T-cell (primary cell): Measurements from ENCODE around the gene MIGA1. TPM values are rescaled to one million over a fixed set of nuclear protein-coding genes. Genes with fewer than 3 reads are reported as not detected.

Experiments used
- ATAC-seq, 4 experiments: fragments of 200-7000 bp in 3 of 4; fragments of 150-1000 bp in 1 of 4; cut with Tn5 transposase; replicated peaks in 1 of 4; 1 replicate in 3 of 4; 2 replicates in 1 of 4; pipeline ENCODE4 v1.10.0; 2021; ENCODE audit warnings: moderate library complexity in 3 of 4, mild to moderate bottlenecking in 2 of 4, moderate number of reproducible peaks in 1 of 4
- CTCF ChIA-PET, 2 donors: fragments of 300-600 bp; sonication (Branson Sonifier 250); formaldehyde crosslinking; loops; one replicate each; lab custom pipeline; 2022; ENCODE audit warnings: antibody characterized with exemption in 2 of 2; lab: Charles Lee
- POLR2A ChIA-PET, 2 donors: fragments of 300-600 bp; sonication (Branson Sonifier 250); formaldehyde crosslinking; loops; one replicate each; lab custom pipeline; 2022; ENCODE audit warnings: antibody characterized with exemption in 2 of 2; lab: Charles Lee
- DNase-seq, 35 experiments: peaks; one replicate each; pipeline versions ENCODE4 v3.0.0 to v3.0.0-alpha.2; 2013 to 2023
- H3K27ac ChIP-seq: one replicate; pipeline ENCODE4 v1.5.1; 2013; ENCODE audit warnings: low read length
- H3K27me3 ChIP-seq, 2 experiments: replicated peaks in 1 of 2; 1 replicate in 1 of 2; 2 replicates in 1 of 2; pipeline versions ENCODE4 v1.6.1 to v1.7.0; 2013; ENCODE audit warnings: low read length in 1 of 2, mixed read lengths in 1 of 2; ENCODE audit not compliant: control insufficient read depth in 2 of 2, insufficient read depth in 2 of 2; ENCODE audit errors: extremely low read depth in 1 of 2
- H3K36me3 ChIP-seq, 2 donors: 1 replicate in 1 of 2; 2 replicates in 1 of 2; pipeline versions ENCODE4 v1.6.1 to v1.7.0; 2013; ENCODE audit warnings: low read length in 1 of 2; ENCODE audit not compliant: control insufficient read depth in 2 of 2, insufficient read depth in 1 of 2; ENCODE audit errors: extremely low read depth in 1 of 2
- H3K4me1 ChIP-seq, 2 experiments: 1 replicate in 1 of 2; 2 replicates in 1 of 2; pipeline versions ENCODE4 v1.6.1 to v1.7.0; 2013; ENCODE audit warnings: low read length in 2 of 2, mixed read lengths in 1 of 2; ENCODE audit not compliant: insufficient read depth in 2 of 2, control insufficient read depth in 1 of 2; ENCODE audit errors: extremely low read depth in 1 of 2
- H3K4me3 ChIP-seq, 2 donors: 1 replicate in 1 of 2; 2 replicates in 1 of 2; pipeline versions ENCODE4 v1.5.1 to v1.7.0; 2013; ENCODE audit warnings: mild to moderate bottlenecking in 2 of 2, low read length in 1 of 2, moderate library complexity in 1 of 2; ENCODE audit not compliant: control insufficient read depth in 1 of 2; ENCODE audit errors: extremely low read depth in 1 of 2
- H3K9me3 ChIP-seq: 2 replicates; pipeline ENCODE4 v1.7.0; 2013
- H3K27ac Mint-ChIP-seq, 2 donors: one replicate each; pipeline ENCODE4 v1.8.0; 2020 to 2021; ENCODE audit warnings: mild to moderate bottlenecking in 2 of 2, mixed read lengths in 2 of 2
- H3K27me3 Mint-ChIP-seq, 2 donors: one replicate each; pipeline ENCODE4 v1.8.0; 2021 to 2022; ENCODE audit warnings: mixed read lengths in 2 of 2
- H3K36me3 Mint-ChIP-seq: one replicate; pipeline ENCODE4 v1.8.0; 2021; ENCODE audit warnings: mixed read lengths
- H3K4me1 Mint-ChIP-seq, 3 donors: one replicate each; pipeline ENCODE4 v1.8.0; 2020 to 2022; ENCODE audit warnings: mixed read lengths in 3 of 3, mild to moderate bottlenecking in 1 of 3
- H3K4me3 Mint-ChIP-seq, 3 donors: one replicate each; pipeline ENCODE4 v1.8.0; 2020 to 2022; ENCODE audit warnings: mild to moderate bottlenecking in 3 of 3, mixed read lengths in 3 of 3, moderate library complexity in 3 of 3
- H3K9me3 Mint-ChIP-seq, 3 donors: one replicate each; pipeline ENCODE4 v1.8.0; 2020 to 2022; ENCODE audit warnings: mixed read lengths in 3 of 3
- WGBS: methylation state at CpG from one replicate; pipeline ENCODE4 v1.1.5; 2013; ENCODE audit warnings: missing lambda C conversion rate; ENCODE audit not compliant: insufficient coverage; 5-methylcytosine and 5-hydroxymethylcytosine counted together
- total RNA-seq, 35 experiments: library from RNA in 6 of 35; stranded (reverse) in 6 of 35; fragments of 120-200 nt in 1 of 35; gene quantifications; one replicate each; pipeline versions ENCODE4 v1.2.1 to v1.2.4 and lab custom pipeline; 2013 to 2026

The MIGA1 gene
- total RNA-seq, 5 donors from 2014 or later (not counting 1 experiment from before 2014, with no cell fraction given): 14.9 to 17.7 (median 16.1) TPM

- peak within 1 kb of the TSS; percentile 64 for H3K27ac ChIP-seq
- Mint-ChIP-seq H3K9me3 (no peaks in the 10 kb centered on the region), H3K27me3 (no peaks in the 10 kb centered on the region), H3K4me1 (peaks cover 43 to 46% (median 45%) of the 10 kb centered on the region in 3 donors), H3K36me3 (no peaks in the 10 kb centered on the region), H3K4me3 (peak within 1 kb of the TSS; percentile 93 to 96 (median 93)), H3K27ac (peak within 1 kb of the TSS; percentile 88 to 92)
- H3K4me3 ChIP-seq: peak within 1 kb of the TSS; percentile 69 to 85
- ATAC-seq: peak; percentile 96 to 98 (median 98)
- CTCF ChIA-PET: interaction anchor here in 1 of 2 donors (0.6 kb wide), 1 partner anchor 11 kb away, joined by 3 read pairs; no protein-coding TSS in a partner anchor
- H3K36me3 ChIP-seq: no peaks in the 10 kb centered on the region
- H3K9me3 ChIP-seq: no peaks in the 10 kb centered on the region
- no peaks in the 10 kb centered on the region for H3K27me3 ChIP-seq
- under 1% methylated on average over 70 of the region's 79 CpGs for WGBS
- H3K4me1 ChIP-seq: peaks cover 13 to 18% of the 10 kb centered on the region in 2 experiments
- POLR2A ChIA-PET: interaction anchor here (0.5 to 0.7 kb wide), 4 partner anchors 23 to 1503 kb away, joined by 3 to 4 read pairs (median 4); no protein-coding TSS in a partner anchor
- peak; percentile 77 to 94 (median 87) for DNase-seq
These were observed 20.1 kb upstream of the MIGA1 start, which contains the start of gene USP33 for GRCh38 chr1:77759071-77760028. TSS of gene USP33 (minus strand) at chr1:77759852. CDS start at chr1:77741697, 18,155 bp downstream.

DNA sequence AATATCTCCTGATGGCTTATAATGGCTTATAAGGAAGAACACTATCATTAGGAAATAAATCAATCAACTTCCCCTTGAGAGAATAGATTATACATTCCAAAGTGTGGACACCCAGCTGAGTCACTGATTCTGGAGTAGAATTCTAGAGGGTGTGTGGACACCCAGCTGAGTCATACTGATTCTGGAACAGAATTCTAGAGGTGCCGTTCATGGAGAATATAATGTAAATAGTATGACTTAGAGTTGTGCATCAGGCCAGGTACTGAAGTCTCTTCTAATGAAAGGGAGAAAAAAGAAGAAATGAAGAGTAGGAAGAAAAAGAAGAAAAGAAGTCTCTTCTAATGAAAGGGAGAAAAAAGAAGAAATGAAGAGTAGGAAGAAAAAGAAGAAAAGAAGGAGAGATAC is 17.4 kb upstream of the MIGA1 start:
- H3K4me3 ChIP-seq: no peak overlapping the region
- peaks cover 8 to 11% of the 10 kb centered on the region in 2 experiments for H3K4me1 ChIP-seq
- H3K27me3 ChIP-seq: no peaks in the 10 kb centered on the region
- H3K4me1 Mint-ChIP-seq: peaks cover 20 to 21% (median 21%) of the 10 kb centered on the region in 3 donors
- WGBS: 44% methylated on average over 1 of the region's 1 CpG
- DNase-seq: no peak
- no peak for ATAC-seq
- H3K36me3 Mint-ChIP-seq: no peaks in the 10 kb centered on the region
- ChIA-PET CTCF (no interaction called here), POLR2A (interaction anchor here in 1 of 2 donors (0.5 kb wide), 1 partner anchor 17 kb away, joined by 3 read pairs; the partner anchor contains the start of gene MIGA1)
- no peaks in the 10 kb centered on the region for H3K9me3 ChIP-seq
- no peak overlapping the region for H3K27ac ChIP-seq
- H3K27ac Mint-ChIP-seq: no peak overlapping the region
- H3K9me3 Mint-ChIP-seq: no peaks in the 10 kb centered on the region
- H3K4me3 Mint-ChIP-seq: no peak overlapping the region
- no peaks in the 10 kb centered on the region for H3K36me3 ChIP-seq
- no peaks in the 10 kb centered on the region for H3K27me3 Mint-ChIP-seq

GRCh38 chr1:77768006-77768405 is 11.4 kb upstream of the MIGA1 start:
- Mint-ChIP-seq H3K36me3 (no peaks in the 10 kb centered on the region), H3K4me1 (no peaks in the 10 kb centered on the region), H3K9me3 (no peaks in the 10 kb centered on the region), H3K4me3 (no peak overlapping the region), H3K27ac (no peak overlapping the region), H3K27me3 (no peaks in the 10 kb centered on the region)
- POLR2A ChIA-PET: interaction anchor here in 1 of 2 donors (0.5 to 0.6 kb wide), 2 partner anchors 15 to 94 kb away, joined by 3 to 5 read pairs; no protein-coding TSS in a partner anchor
- no CpG with 5 or more reads among the region's 4 CpGs for WGBS
- Histone ChIP-seq H3K36me3 (no peaks in the 10 kb centered on the region), H3K27ac (no peak overlapping the region), H3K4me1 (no peaks in the 10 kb centered on the region), H3K9me3 (no peaks in the 10 kb centered on the region), H3K27me3 (peaks cover 0 to 4% of the 10 kb centered on the region in 2 experiments), H3K4me3 (no peak overlapping the region)
- ATAC-seq (no peak), DNase-seq (no peak)
- CTCF ChIA-PET: interaction anchor here in 1 of 2 donors (0.6 kb wide), 1 partner anchor 293 kb away, joined by 5 read pairs; no protein-coding TSS in a partner anchor

- DNase-seq: no peak
- H3K4me3 Mint-ChIP-seq: no peak overlapping the region
- H3K27me3 Mint-ChIP-seq: no peaks in the 10 kb centered on the region
- H3K36me3 Mint-ChIP-seq: no peaks in the 10 kb centered on the region
- no peak for ATAC-seq
- H3K36me3 ChIP-seq: no peaks in the 10 kb centered on the region
- peaks cover 19 to 22% (median 19%) of the 10 kb centered on the region in 3 donors for H3K4me1 Mint-ChIP-seq
- no peaks in the 10 kb centered on the region for H3K9me3 Mint-ChIP-seq
- peaks cover 0 to 9% of the 10 kb centered on the region in 2 experiments for H3K27me3 ChIP-seq
- peaks cover 8 to 10% of the 10 kb centered on the region in 2 experiments for H3K4me1 ChIP-seq
- no peak overlapping the region for H3K27ac Mint-ChIP-seq
- H3K9me3 ChIP-seq: no peaks in the 10 kb centered on the region
- ChIA-PET CTCF (no interaction called here), POLR2A (interaction anchor here in 1 of 2 donors (0.6 kb wide), 1 partner anchor 204 kb away, joined by 7 read pairs; no protein-coding TSS in a partner anchor)
- WGBS: no CpG with 5 or more reads among the region's 7 CpGs
- no peak overlapping the region for H3K4me3 ChIP-seq
- H3K27ac ChIP-seq: no peak overlapping the region
These were observed 3.3 kb upstream of the MIGA1 start for GRCh38 chr1:77776007-77776700.

DNA sequence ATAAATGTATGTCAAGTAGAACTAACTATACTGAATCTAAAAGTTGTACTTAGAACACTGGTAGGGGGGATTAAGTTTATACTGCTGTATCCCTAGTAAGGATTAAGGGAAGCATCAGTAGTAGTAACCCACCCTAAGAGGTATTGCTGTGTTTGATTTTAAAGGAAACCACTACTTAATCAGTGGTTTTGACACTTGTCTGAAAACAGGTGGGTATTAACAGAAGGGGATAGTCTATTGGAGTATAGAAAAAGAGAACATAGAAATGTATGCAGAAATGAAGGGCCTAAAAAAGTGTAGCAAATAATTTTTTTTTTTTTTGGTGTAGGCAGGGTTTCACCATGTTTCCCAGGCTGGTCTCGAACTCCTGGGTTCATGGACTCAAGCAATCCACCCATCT is 2.2 kb downstream of the MIGA1 start:
- peaks cover 28% of the 10 kb centered on the region for H3K36me3 Mint-ChIP-seq
- H3K4me1 Mint-ChIP-seq: peaks cover 43 to 48% (median 47%) of the 10 kb centered on the region in 3 donors
- Histone ChIP-seq H3K27me3 (no peaks in the 10 kb centered on the region), H3K27ac (no peak overlapping the region), H3K4me1 (peaks cover 8 to 16% of the 10 kb centered on the region in 2 experiments), H3K9me3 (no peaks in the 10 kb centered on the region), H3K4me3 (no peak overlapping the region), H3K36me3 (peaks cover 12 to 21% of the 10 kb centered on the region in 2 donors)
- ATAC-seq: no peak
- H3K9me3 Mint-ChIP-seq: peaks cover 3 to 5% (median 4%) of the 10 kb centered on the region in 3 donors
- ChIA-PET POLR2A (no interaction called here), CTCF (no interaction called here)
- H3K27me3 Mint-ChIP-seq: no peaks in the 10 kb centered on the region
- peak overlapping the region in 1 of 2 donors; percentile 37 for H3K27ac Mint-ChIP-seq
- no peak for DNase-seq
- WGBS: no CpG with 5 or more reads among the region's 1 CpG
- H3K4me3 Mint-ChIP-seq: peak overlapping the region in 2 of 3 donors; percentile 61 to 98

DNA sequence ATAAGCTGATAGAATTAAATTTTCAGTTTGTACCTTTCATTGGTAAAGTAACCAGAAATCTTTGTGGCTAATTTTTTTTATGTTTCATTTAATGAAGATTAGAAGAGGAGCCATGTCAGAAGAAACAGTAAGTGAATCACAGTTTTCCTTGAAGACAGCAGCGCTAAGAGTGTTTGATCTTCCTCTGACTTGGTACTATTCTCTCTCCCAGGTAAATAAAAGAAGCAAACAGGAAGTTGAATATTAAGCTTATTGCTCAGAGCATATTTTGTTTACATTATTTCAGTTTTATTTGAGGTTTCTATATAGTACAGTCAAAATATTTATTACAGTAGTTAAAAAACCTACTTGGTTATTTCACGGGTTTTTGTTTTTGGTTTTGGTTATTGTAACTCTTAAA is 3.7 kb downstream of the MIGA1 start:
- Histone ChIP-seq H3K27me3 (no peaks in the 10 kb centered on the region), H3K4me1 (peaks cover 8 to 16% of the 10 kb centered on the region in 2 experiments), H3K27ac (no peak overlapping the region), H3K36me3 (peaks cover 12 to 21% of the 10 kb centered on the region in 2 donors), H3K4me3 (no peak overlapping the region), H3K9me3 (no peaks in the 10 kb centered on the region)
- H3K27me3 Mint-ChIP-seq: no peaks in the 10 kb centered on the region
- peaks cover 37% of the 10 kb centered on the region for H3K36me3 Mint-ChIP-seq
- peaks cover 43 to 51% (median 50%) of the 10 kb centered on the region in 3 donors for H3K4me1 Mint-ChIP-seq
- H3K4me3 Mint-ChIP-seq: no peak overlapping the region
- ATAC-seq (no peak), DNase-seq (no peak)
- no CpG with 5 or more reads among the region's 2 CpGs for WGBS
- POLR2A ChIA-PET: no interaction called here
- H3K27ac Mint-ChIP-seq: no peak overlapping the region
- CTCF ChIA-PET: no interaction called here
- peaks cover 4 to 8% (median 5%) of the 10 kb centered on the region in 3 donors for H3K9me3 Mint-ChIP-seq
